Pulmonary artery endothelial cell (primary cell): ENCODE results near the gene NAA15. TPM values are rescaled to one million over a fixed set of nuclear protein-coding genes. Genes with fewer than 3 reads are reported as not detected.
"Not testable (repeated sequence)": the region's sequence is repeated elsewhere in the genome, so short reads cannot be mapped to it uniquely, and the experiment has no call there.

Source experiments
- DNase-seq: peaks from one replicate; pipeline ENCODE4 v3.0.0-alpha.2; 2011; ENCODE audit warnings: low read depth, low spot score
- total RNA-seq: library from RNA; depleted of rRNA; stranded (reverse); fragments of >200 nt; gene quantifications from 2 replicates; pipeline ENCODE4 v1.2.3, GENCODE V29; 2014

The NAA15 gene
- total RNA-seq, 1 donor from 2014 or later = 35.1 TPM

- DNase-seq = no peak
Measured at GRCh38 chr4:139361301-139361700, 60.0 kb downstream of the NAA15 start.

GRCh38 chr4:139367421-139368090 is 66.3 kb downstream of the NAA15 start:
- no peak for DNase-seq

- peak; percentile 5 for DNase-seq
Measured at GRCh38 chr4:139368998-139369397, 67.7 kb downstream of the NAA15 start.

GRCh38 chr4:139374251-139374650 is 72.9 kb downstream of the NAA15 start:
- no peak for DNase-seq

GRCh38 chr4:139386421-139386820 is 85.1 kb downstream of the NAA15 start:
- no peak for DNase-seq

- DNase-seq = no peak
Measured at GRCh38 chr4:139389102-139389501, 87.8 kb downstream of the NAA15 start.

- no peak for DNase-seq
Measured at GRCh38 chr4:139389991-139390390, 88.7 kb downstream of the NAA15 start.

- no peak for DNase-seq
Measured at GRCh38 chr4:139391731-139392130, 90.4 kb downstream of the NAA15 start.

GRCh38 chr4:139392797-139393196 is 91.5 kb downstream of the NAA15 start:
- DNase-seq = no peak

- DNase-seq = no peak
Measured at GRCh38 chr4:139401368-139401767, 100.1 kb downstream of the NAA15 start.

GRCh38 chr4:139402436-139402835 is 101.1 kb downstream of the NAA15 start:
- DNase-seq = no peak

GRCh38 chr4:139403462-139403861 is 102.2 kb downstream of the NAA15 start:
- no peak for DNase-seq

- no peak for DNase-seq
Measured at GRCh38 chr4:139410312-139410711, 109.0 kb downstream of the NAA15 start.

GRCh38 chr4:139414671-139415210 is 113.4 kb downstream of the NAA15 start:
- DNase-seq = not testable (repeated sequence)

- DNase-seq = peak; percentile 33
Measured at GRCh38 chr4:139416073-139416673, 114.9 kb downstream of the NAA15 start.

GRCh38 chr4:139419388-139419914 is 118.1 kb downstream of the NAA15 start:
- peak; percentile 99 for DNase-seq

GRCh38 chr4:139420652-139421051 is 119.3 kb downstream of the NAA15 start:
- no peak for DNase-seq

GRCh38 chr4:139436122-139436521 is 134.8 kb downstream of the NAA15 start:
- DNase-seq = no peak

GRCh38 chr4:139438141-139438540 is 136.8 kb downstream of the NAA15 start:
- no peak for DNase-seq

- no peak for DNase-seq
Measured at GRCh38 chr4:139441029-139441428, 139.7 kb downstream of the NAA15 start.

- no peak for DNase-seq
Measured at GRCh38 chr4:139443661-139444060, 142.4 kb downstream of the NAA15 start.

GRCh38 chr4:139444881-139445280 is 143.6 kb downstream of the NAA15 start:
- DNase-seq = not testable (repeated sequence)

- not testable (repeated sequence) for DNase-seq
Measured at GRCh38 chr4:139447078-139447477, 145.8 kb downstream of the NAA15 start.
